ENCODE data around the gene TRIM17.

The TRIM17 gene

DNA sequence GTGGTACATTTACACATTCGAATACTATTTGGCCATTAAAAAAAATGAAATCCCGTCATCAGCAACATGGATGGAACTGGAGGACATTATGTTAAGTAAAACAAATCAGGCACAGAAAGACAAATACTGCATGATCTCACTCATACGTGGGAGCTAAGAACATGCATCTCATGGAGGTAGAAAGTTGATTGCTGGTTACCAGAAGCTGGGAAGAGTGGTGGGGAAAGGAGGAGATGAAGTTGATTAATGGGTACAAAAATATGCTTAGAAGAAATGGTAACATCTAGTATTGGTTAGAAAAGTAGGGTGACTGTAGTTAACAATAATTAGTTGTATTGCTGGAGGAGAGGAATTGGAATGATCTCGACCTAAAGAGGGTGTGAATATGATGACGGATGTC lies 45.9 kb upstream of the TRIM17 start:
- DNase-seq (ENCODE audit: insufficient read length, low spot score) (no peak), FAIRE-seq (no peak)
- TF ChIP-seq, protein P1, sequence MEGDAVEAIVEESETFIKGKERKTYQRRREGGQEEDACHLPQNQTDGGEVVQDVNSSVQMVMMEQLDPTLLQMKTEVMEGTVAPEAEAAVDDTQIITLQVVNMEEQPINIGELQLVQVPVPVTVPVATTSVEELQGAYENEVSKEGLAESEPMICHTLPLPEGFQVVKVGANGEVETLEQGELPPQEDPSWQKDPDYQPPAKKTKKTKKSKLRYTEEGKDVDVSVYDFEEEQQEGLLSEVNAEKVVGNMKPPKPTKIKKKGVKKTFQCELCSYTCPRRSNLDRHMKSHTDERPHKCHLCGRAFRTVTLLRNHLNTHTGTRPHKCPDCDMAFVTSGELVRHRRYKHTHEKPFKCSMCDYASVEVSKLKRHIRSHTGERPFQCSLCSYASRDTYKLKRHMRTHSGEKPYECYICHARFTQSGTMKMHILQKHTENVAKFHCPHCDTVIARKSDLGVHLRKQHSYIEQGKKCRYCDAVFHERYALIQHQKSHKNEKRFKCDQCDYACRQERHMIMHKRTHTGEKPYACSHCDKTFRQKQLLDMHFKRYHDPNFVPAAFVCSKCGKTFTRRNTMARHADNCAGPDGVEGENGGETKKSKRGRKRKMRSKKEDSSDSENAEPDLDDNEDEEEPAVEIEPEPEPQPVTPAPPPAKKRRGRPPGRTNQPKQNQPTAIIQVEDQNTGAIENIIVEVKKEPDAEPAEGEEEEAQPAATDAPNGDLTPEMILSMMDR (IDR thresholded peaks at IDR 0.05; ENCODE audit: insufficient read depth, missing control alignments): no peak

DNA sequence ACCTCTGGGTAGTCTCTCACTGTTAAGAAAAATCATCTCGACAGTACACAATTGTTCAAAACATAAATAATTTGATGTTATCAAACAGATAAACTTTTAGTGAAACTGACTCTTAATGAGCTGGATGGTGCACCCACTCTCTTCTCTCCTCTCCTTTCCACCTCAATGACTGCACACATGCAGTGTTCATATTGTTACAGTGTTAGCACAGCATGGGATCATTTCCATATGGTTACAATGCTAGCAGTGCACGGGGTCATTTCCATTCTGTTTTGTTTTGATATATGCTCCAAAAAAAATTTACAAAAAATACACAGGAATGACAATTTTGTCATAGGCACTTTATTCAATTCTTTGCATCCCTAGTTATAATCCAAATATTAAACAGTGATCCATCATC lies 44.2 kb upstream of the TRIM17 start:
- TF ChIP-seq, protein P1 (IDR thresholded peaks at IDR 0.05; ENCODE audit: insufficient read depth, missing control alignments): no peak
- no peak for FAIRE-seq
- no peak for DNase-seq (ENCODE audit: insufficient read length, low spot score)

DNA sequence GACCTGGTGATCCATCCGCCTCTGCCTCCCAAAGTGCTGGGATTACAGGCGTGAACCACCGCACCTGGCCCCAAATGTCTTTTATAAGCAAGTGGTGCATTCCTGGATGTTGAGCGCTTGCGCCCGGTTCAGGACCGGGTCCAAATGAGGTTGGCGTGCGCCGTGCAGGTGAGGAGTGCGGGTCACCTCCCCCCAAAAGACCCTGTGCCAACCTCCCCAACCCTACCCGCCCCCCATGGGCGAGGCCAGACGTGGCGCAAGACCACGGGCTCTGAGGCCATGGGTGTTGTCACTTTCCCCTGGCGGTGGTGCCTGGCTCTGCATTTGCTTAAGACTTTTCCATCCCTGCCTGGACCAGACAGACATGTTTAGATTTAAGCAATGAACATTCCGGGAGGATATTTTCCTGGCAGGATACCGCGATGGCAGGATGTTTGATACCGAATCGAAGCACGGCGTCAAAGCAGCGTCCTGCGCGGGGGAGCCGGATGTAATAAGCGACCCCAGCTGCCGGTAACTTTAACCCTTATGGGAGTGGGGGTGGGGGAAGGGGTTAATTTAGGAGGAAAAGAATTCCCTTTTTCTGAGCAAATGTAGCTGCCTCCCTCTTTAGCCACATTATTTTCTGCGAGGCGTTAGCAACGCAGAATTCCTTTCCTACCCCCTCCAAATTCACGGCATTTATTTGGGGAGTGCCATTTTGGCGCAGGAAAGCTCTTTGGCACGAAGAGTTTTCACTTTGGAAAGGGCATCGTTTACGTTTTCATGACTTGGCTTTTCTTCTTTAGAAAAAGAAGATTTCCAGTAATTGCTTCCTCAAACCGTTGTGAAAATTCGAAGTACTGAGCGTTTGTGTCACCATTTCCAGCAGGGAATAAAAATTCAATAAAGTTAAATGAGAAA lies 42.7 kb upstream of the TRIM17 start:
- TF ChIP-seq, protein P1 (IDR thresholded peaks at IDR 0.05; ENCODE audit: insufficient read depth, missing control alignments): peak; percentile 68
- DNase-seq (ENCODE audit: insufficient read length, low spot score): peak; percentile 64
- no peak for FAIRE-seq

GRCh38 chr1:228457396-228458176 lies 40.9 kb upstream of the TRIM17 start:
- TF ChIP-seq, protein P1 (IDR thresholded peaks at IDR 0.05; ENCODE audit: insufficient read depth, missing control alignments): no peak
- FAIRE-seq: peak; percentile 91
- peak; percentile 96 for DNase-seq (ENCODE audit: insufficient read length, low spot score)

DNA sequence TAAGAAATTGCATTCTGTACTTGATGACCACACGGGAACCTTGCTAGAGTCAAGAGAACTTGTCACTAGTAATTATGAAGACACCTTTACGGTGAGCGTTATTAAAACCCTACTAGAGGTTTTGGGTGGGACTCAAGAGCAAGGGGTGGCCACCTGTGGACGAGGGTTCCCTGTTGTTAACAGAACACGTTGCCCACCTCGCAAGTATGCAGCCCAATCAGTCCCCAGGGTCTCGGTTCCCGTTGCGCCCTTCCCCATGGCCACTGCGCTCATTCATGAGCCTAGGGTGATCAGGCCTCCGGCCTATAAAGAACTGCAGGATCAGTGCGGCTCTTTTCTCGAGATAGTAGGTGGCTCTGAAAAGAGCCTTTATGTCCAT lies 40.3 kb upstream of the TRIM17 start:
- DNase-seq (ENCODE audit: insufficient read length, low spot score) (no peak), FAIRE-seq (no peak)
- TF ChIP-seq, protein P1 (IDR thresholded peaks at IDR 0.05; ENCODE audit: insufficient read depth, missing control alignments): no peak

DNA sequence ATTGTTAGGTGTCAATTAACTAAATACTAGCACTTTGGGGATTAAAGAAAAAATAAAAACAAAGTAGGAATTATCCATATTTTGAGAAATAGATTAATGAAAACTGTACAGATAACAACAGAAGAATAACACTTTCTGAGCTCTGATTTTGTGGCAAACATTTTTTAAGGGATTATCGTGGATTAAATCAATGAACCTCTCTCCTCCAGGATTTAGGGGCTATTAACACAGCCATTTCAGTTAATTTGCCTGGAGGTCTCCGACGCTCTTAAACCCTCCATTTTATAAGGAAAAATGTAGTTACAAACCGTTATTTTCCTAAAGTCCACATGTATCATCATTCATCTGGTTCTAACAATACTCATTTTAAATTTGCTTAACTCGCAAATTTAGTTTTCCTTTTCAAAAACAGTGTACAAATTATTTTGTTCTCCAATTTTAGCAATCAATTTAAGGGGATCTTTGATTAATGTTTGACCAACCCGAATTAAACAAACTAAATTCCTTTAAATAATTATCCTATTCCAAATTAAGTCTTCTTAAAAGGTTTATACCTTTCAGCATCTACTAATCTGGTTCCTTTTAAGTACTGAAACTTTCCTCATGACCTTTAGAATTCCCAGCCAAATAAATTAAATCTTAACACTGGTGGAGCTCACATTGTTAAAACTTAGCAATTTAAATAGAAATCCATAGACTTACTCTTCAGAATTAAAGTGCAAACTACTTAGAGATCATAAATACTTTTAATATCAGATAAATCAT lies 39.8 kb upstream of the TRIM17 start:
- DNase-seq (ENCODE audit: insufficient read length, low spot score) (no peak), FAIRE-seq (peak; percentile 82)
- TF ChIP-seq, protein P1 (IDR thresholded peaks at IDR 0.05; ENCODE audit: insufficient read depth, missing control alignments): no peak
